ENCODE results near the gene EP400.

Gene EP400

DNA sequence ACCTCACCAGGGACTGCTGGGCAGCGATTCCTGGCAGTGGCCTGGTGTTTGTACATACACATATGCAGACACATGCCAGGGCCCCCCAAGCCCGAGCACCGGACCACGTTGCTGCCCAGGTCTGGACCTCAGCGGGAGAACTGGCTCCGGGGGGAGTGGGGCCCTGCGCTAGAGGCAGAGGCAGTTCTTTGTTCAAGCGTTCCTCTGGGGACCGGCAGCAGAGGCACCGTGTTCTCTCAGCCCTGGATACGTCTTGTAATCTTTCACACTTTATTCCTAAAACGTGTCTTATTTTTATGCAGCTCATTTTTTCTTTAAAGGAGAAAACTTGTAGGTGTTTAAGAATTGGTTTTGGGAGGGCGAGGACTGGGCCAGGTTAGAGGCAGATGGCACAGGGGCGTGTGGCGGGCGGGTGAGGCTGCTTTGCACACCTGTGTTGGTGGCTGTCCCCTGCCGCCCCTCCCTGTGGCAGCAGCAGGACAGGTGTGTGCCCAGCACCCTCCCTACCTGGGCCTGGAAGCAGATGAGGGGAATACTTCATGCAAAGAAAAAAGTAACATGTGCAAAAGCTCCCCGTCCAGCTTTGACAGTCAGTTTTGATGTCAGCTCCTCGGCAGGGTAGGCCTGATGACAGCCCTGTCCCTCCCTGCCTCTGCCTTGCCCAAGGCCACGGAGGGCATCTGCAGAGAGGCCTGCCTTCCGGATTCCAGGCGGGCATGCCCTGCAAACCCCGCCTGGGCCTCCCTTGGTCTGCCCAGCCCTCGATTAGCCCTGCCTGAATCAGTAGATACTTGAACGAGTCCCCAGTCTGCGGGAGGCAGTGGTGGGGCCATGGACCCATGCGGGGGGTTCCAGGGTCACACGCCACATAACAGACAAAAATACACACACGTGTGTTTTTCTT is 27.6 kb upstream of the EP400 start:
- Histone ChIP-seq H3K9ac (ENCODE audit: low read depth, low read length) (no peak overlapping the region), H3K36me3 (ENCODE audit: insufficient read depth, low read depth, low read length) (peaks cover 22% of the 10 kb centered on the region), H3K9me3 (ENCODE audit: insufficient read depth, low read depth, low read length) (no peaks in the 10 kb centered on the region), H3K27ac (ENCODE audit: low read length) (no peak overlapping the region), H3K27me3 (ENCODE audit: insufficient read depth, low read length) (no peaks in the 10 kb centered on the region), H3K4me3 (ENCODE audit: low read length) (no peak overlapping the region), H3K4me1 (ENCODE audit: insufficient read depth, low read length) (no peaks in the 10 kb centered on the region)

DNA sequence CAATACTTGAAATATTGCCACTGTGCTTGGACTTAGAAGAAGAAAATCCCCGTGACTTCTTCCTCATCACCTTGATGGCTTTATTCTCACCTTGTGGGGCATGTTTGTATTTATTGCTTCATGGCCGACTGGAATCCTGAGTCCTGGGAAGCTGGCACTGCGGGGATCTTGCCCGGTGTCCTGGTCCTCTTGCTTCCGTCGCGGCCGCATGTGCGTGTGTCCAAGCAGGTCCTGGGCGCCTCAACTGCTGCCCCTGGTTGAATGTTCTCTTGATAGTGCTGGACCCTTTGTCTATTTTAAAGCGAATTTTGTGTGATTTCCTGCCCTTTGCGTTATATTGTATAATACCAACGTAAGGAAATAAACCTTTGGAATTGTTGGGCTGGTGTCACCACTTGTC is 27.0 kb upstream of the EP400 start:
- Histone ChIP-seq H3K27me3 (ENCODE audit: insufficient read depth, low read length) (peaks cover 1% of the 10 kb centered on the region; the same call in 1 of the 2 replicates), H3K27ac (ENCODE audit: low read length) (no peak overlapping the region), H3K36me3 (ENCODE audit: insufficient read depth, low read depth, low read length) (peaks cover 22% of the 10 kb centered on the region), H3K9ac (ENCODE audit: low read depth, low read length) (no peak overlapping the region), H3K9me3 (ENCODE audit: insufficient read depth, low read depth, low read length) (no peaks in the 10 kb centered on the region), H3K4me1 (ENCODE audit: insufficient read depth, low read length) (no peaks in the 10 kb centered on the region), H3K4me3 (ENCODE audit: low read length) (no peak overlapping the region)

DNA sequence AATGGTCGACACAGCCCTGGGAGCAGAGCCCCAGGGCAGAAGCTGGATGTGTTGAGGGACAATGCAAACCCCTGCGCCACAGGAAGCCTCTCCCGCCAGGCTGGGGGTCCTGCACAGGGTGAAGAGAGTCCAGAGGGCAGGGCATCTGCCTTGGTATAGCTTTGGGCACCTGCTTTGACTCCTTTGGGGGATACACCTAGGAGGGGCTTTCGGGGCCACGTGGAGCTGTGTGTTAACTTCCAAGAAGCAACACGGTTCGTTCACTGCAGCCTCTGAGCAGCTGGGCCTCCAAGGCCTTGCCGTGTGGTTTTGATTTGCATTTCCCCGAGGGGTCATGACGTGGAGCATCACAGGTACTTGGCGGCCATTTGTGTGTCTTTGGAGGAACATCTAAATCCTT is 26.5 kb upstream of the EP400 start:
- Histone ChIP-seq H3K4me1 (ENCODE audit: insufficient read depth, low read length) (no peaks in the 10 kb centered on the region), H3K27ac (ENCODE audit: low read length) (no peak overlapping the region), H3K9ac (ENCODE audit: low read depth, low read length) (no peak overlapping the region), H3K9me3 (ENCODE audit: insufficient read depth, low read depth, low read length) (no peaks in the 10 kb centered on the region), H3K4me3 (ENCODE audit: low read length) (no peak overlapping the region), H3K27me3 (ENCODE audit: insufficient read depth, low read length) (peaks cover 5% of the 10 kb centered on the region), H3K36me3 (ENCODE audit: insufficient read depth, low read depth, low read length) (peaks cover 22% of the 10 kb centered on the region)

DNA sequence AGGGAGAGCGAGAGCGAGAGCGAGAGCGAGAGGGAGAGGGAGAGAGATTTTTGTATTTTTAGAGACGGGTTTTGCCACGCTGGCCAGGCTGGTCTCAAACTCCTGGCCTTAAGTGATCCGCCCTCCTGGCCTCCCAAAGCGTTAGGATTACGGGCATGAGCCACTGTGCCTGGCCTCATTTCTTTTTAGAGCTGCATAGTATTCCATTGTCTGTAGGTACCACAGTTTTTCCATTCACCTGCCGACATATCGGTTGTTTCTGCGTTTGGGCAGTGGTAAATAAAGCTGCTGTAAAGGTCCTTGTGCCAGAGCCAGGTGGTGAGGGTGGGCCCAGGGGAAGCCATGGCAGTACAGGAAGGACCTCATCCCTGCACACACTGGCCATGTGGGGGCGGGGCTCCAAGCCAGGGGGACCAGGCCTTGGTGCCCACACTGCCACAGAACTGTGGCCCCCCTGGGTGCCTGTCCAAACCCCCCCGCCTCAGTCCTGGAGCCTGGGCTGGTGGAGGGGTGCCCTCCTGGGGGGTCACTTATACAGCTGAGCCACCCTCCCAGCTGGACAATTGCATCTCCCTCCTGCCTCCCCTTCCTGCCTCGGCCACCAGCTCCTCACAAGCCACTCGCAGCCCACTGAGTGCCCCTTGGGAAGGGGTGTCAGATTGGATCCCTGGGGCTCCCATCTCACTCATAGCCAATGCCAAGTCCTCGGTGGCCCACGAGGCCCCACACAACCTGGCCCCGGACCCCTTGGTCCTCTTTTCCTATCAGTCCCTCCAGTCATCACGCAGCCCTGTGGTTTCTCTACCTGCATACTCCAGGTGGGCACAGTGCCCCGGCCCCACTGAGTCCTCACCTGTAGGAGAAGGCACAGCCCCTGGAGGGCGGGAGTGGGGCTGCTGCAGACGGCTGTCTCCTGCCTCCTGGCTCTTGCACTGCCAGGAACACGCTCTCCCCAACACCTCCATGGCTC is 22.3 kb upstream of the EP400 start:
- Histone ChIP-seq H3K9me3 (ENCODE audit: insufficient read depth, low read depth, low read length) (no peaks in the 10 kb centered on the region), H3K4me3 (ENCODE audit: low read length) (peak overlapping the region; percentile 72; the same call in 1 of the 2 replicates), H3K36me3 (ENCODE audit: insufficient read depth, low read depth, low read length) (peaks cover 21% of the 10 kb centered on the region), H3K27ac (ENCODE audit: low read length) (no peak overlapping the region), H3K4me1 (ENCODE audit: insufficient read depth, low read length) (peaks cover 3% of the 10 kb centered on the region; the same call in 1 of the 2 replicates), H3K9ac (ENCODE audit: low read depth, low read length) (peak overlapping the region; percentile 68; the same call in 1 of the 2 replicates), H3K27me3 (ENCODE audit: insufficient read depth, low read length) (peaks cover 5% of the 10 kb centered on the region)

DNA sequence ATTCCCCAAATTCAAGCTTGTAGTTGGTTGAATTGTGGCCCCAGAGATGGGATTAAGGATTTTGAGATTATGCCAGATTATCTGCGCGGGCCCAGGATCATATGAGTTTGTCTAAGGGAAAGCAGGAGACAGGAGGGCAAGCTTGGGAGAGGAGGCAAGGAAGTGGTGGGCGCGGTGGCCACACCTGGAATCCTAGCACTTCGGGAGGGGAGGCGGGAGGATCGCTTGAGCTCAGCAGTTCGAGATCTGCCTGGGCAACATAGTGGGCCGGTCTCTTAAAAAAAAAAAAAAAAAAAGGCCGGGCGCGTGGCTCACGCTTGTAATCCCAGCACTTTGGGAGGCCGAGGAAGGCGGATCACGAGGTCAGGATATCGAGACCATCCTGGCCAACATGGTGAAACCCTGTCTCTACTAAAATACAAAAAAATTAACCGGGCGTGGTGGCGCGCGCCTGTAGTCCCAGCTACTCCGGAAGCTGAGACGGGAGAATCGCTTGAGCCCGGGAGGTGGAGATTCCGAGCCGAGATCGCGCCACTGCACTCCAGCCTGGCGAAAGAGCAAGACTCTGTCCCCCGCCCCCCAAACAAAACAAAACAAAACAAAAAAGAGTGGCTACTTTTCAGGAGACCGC is 21.5 kb upstream of the EP400 start:
- Histone ChIP-seq H3K4me1 (ENCODE audit: insufficient read depth, low read length) (peaks cover 3% of the 10 kb centered on the region; the same call in 1 of the 2 replicates), H3K9ac (ENCODE audit: low read depth, low read length) (peak overlapping the region; percentile 68; the same call in 1 of the 2 replicates), H3K27ac (ENCODE audit: low read length) (no peak overlapping the region)

DNA sequence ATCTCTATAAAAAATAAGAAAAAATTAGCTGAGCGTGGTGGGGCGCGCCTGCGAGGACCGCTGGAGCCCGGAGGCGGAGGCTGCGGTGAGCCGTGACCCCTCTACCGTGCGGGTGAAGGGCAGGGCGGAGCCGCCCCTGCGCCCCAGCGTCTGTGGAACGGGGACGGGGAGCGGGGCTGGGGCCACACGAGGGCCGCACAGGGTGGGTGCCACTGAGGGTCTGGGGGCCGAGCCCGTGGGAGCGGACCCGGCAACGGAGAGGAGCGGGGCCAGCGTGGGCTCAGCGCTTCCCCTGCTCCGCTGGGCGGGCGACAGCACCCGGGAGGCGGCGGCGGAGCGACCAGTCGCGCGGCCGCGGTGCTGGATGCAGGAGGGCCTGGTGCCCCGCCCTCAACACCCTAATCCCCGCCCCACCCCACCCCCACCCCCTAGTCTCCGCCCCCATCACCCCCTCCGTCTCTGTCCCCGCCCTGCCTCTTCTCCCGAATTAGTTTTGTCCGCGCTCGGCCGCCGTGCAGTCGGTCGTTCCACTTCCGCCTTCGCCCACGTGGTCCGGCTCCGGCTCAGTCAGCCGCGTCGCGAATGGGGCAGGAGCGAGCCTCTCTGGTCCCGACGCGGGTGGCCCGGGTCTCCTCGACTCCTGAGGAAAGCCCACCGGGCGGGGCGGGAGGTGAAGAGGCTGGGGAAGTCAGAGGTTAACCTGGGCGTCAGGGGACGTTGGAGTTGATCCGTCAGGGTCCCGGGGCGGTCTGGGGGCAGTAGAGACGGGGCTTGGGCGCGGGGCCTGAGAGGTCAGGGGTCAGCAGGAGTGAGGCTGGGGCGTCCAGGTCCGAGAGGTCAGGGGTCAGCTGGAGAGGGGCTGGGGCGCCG is 20.8 kb upstream of the EP400 start, which contains the start of gene PUS1:
Gene PUS1 (plus strand): TSS at position 566 of the 870 bp plus-strand sequence. CDS start 447 bp downstream, outside the sequence.
- peak within 1 kb of the TSS; percentile 78 for H3K4me3 ChIP-seq (ENCODE audit: low read length)

More for the DNA sequence above, 21.5 kb upstream of the EP400 start:
- Histone ChIP-seq H3K36me3 (ENCODE audit: insufficient read depth, low read depth, low read length) (peaks cover 29% of the 10 kb centered on the region), H3K27me3 (ENCODE audit: insufficient read depth, low read length) (peaks cover 5% of the 10 kb centered on the region), H3K9me3 (ENCODE audit: insufficient read depth, low read depth, low read length) (no peaks in the 10 kb centered on the region), H3K4me3 (ENCODE audit: low read length) (peak overlapping the region; percentile 72; the same call in 1 of the 2 replicates)

DNA sequence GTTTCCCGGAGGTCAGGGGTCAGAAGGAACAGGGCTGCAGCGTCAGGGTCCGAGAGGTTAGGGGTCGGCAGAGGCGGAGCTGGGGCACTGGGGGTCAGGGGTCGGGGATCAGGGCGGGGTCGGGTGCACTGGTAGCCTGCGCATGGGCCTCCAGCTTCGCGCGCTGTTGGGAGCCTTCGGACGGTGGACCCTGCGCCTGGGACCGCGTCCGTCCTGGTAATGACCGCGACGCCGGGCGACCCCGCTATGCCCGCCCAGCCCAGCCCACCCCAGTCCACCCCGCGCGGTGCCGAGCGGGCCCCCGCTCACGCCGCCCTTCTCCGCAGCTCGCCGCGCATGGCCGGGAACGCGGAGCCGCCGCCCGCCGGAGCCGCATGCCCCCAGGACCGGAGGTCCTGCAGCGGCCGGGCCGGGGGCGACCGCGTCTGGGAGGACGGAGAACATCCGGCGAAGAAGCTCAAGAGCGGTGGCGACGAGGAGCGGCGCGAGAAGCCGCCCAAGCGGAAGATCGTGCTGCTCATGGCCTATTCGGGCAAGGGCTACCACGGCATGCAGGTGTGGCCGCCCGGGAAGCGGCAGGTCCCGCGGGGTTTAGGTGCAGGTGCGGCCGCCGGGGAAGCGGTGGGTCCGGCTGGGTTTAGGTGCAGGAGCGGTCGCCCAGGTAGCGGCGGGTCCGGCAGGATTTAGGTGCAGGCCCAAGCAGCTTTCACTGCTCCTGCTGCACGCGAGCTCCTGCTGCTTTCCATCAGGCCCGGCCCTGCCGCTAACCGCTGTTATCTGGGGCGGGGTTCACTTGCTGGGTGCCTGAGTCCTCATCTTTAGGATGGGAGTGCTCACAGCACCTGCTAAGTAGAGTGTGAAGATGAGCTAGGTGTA is 19.9 kb upstream of the EP400 start:
- Histone ChIP-seq H3K4me1 (ENCODE audit: insufficient read depth, low read length) (peaks cover 3% of the 10 kb centered on the region; the same call in 1 of the 2 replicates), H3K4me3 (ENCODE audit: low read length) (peak overlapping the region; percentile 78), H3K36me3 (ENCODE audit: insufficient read depth, low read depth, low read length) (peaks cover 45% of the 10 kb centered on the region), H3K27me3 (ENCODE audit: insufficient read depth, low read length) (peaks cover 5% of the 10 kb centered on the region), H3K9ac (ENCODE audit: low read depth, low read length) (peak overlapping the region; percentile 89), H3K9me3 (ENCODE audit: insufficient read depth, low read depth, low read length) (no peaks in the 10 kb centered on the region), H3K27ac (ENCODE audit: low read length) (peak overlapping the region; percentile 84)

More for the DNA sequence above, 20.8 kb upstream of the EP400 start, which contains the start of gene PUS1:
- Histone ChIP-seq H3K4me1 (ENCODE audit: insufficient read depth, low read length) (peaks cover 3% of the 10 kb centered on the region; the same call in 1 of the 2 replicates), H3K27ac (ENCODE audit: low read length) (peak within 1 kb of the TSS; percentile 84), H3K9ac (ENCODE audit: low read depth, low read length) (peak within 1 kb of the TSS; percentile 89), H3K9me3 (ENCODE audit: insufficient read depth, low read depth, low read length) (no peaks in the 10 kb centered on the region), H3K27me3 (ENCODE audit: insufficient read depth, low read length) (peaks cover 5% of the 10 kb centered on the region), H3K36me3 (ENCODE audit: insufficient read depth, low read depth, low read length) (peaks cover 36% of the 10 kb centered on the region)

DNA sequence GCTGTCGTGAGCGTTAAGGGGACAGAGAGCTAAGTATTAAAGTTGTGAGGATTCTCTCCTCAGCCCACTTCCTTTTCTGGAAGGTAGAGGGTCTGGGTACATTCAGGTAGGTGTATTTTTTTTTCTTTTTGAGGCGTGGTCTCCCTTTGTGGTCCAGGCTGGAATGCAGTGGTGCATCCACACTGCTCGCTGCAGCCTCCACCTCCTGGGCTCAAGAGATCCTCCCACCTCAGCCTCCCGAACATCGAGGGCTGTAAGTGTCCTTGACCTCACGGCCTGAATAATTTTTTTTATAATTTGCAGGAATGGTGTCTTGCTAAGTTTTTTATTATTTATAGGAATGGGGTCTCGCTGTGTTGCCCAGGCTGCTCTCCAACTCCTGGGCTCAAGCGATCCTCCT is 19.2 kb upstream of the EP400 start:
- Histone ChIP-seq H3K9me3 (ENCODE audit: insufficient read depth, low read depth, low read length) (no peaks in the 10 kb centered on the region), H3K27me3 (ENCODE audit: insufficient read depth, low read length) (peaks cover 5% of the 10 kb centered on the region), H3K4me1 (ENCODE audit: insufficient read depth, low read length) (peaks cover 3% of the 10 kb centered on the region; the same call in 1 of the 2 replicates), H3K36me3 (ENCODE audit: insufficient read depth, low read depth, low read length) (peaks cover 52% of the 10 kb centered on the region), H3K4me3 (ENCODE audit: low read length) (peak overlapping the region; percentile 78), H3K9ac (ENCODE audit: low read depth, low read length) (peak overlapping the region; percentile 89; the same call in 1 of the 2 replicates), H3K27ac (ENCODE audit: low read length) (no peak overlapping the region)

DNA sequence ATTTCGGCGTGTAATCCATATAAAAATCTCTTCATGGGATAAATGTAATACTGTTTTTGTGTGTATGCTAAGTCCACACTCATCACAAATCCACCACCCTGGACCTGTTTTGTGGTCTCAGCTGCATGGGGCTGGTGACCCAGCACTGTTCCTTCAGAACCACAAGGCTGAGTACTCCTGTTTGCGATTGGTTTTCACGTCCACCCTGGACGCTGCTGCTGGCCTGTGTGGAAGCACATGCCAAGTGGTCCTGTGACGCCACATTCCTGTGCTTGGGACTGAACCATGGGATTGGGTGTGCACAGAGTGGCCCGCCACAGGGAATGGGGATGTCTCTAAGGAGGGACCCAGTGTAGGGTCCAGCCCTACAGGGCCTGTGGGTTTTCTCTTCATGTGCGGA is 16.4 kb upstream of the EP400 start:
- H3K4me3 ChIP-seq (ENCODE audit: low read length), result no peak overlapping the region
- H3K27me3 ChIP-seq (ENCODE audit: insufficient read depth, low read length), result no peaks in the 10 kb centered on the region
- H3K4me1 ChIP-seq (ENCODE audit: insufficient read depth, low read length), result peaks cover 3% of the 10 kb centered on the region; the same call in 1 of the 2 replicates
- no peak overlapping the region for H3K9ac ChIP-seq (ENCODE audit: low read depth, low read length)
- H3K36me3 ChIP-seq (ENCODE audit: insufficient read depth, low read depth, low read length), result peaks cover 78% of the 10 kb centered on the region
- H3K9me3 ChIP-seq (ENCODE audit: insufficient read depth, low read depth, low read length), result no peaks in the 10 kb centered on the region
- H3K27ac ChIP-seq (ENCODE audit: low read length), result no peak overlapping the region
